COLO829 (cell line): ENCODE results near the gene PHGDH.
A peak's percentile ranks its signal among the peaks of the same experiment; 100 is the strongest.
"Not testable (repeated sequence)": the region's sequence is repeated elsewhere in the genome, so short reads cannot be mapped to it uniquely, and the experiment has no call there.

ENCODE experiments used
- DNase-seq: peaks from one replicate; pipeline ENCODE4 v3.0.0; 2012; ENCODE audit warnings: low spot score

The PHGDH gene

DNA sequence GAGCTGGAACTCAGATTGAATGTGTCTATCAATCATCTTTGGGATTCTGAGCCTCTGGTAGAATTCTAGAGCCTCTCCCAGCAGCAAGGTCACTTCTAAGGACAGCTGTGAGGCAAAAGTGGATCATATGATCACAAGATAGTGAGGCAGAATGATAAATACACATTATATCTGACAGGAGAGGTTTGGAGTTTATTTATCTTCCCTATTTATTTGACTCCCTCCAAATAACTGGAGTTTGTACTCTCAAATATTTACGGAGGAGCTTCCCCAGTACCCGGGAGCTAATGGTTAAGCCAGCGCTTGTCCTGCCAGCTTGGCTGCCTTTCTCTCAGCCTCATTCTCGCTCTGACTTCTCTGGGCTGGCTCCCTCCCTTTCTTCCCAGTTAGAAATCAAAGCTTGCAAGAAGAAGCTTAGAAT, 54.6 kb downstream of the PHGDH start:
- no peak for DNase-seq

DNA sequence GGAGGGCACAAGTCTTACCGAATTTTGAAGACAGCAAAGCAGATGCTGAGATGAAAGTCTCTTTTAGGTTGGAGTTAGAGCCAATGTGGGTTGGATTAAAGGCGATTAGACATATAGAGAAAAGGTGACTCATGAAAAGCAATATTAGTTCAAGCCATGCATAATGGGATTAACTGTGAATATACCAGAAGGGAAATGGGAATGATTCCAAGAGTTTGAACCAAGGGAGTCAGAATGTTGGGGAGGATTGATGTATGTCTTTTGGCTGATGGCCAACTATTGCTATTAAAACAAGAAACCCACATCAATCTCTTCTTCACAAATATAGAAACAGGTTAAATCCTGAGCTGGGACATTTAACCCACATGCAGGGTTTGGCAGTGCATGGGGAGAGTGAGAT, 55.8 kb downstream of the PHGDH start:
- peak; percentile 6 for DNase-seq

DNA sequence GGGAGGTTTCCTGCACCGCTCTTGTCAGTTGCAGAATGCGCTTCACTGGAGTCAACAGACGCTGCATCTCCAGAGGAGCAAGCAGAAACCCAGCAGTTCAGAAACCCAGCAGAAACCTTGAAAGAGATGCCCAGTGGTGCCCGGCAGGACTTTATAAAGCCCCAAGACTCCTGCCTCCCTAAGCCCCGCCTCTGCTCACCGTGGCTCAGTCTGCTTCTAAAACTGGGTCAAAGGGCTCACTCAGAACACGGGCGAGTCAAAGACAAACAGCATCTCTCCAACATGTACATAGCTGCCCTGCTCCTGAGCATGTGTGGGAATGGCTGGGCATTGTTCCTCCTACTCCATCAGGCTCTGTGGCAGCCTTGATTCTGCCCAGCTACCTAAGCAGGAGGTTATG, 57.0 kb downstream of the PHGDH start, which contains the start of gene HMGCS2:
Gene HMGCS2, minus strand, starts transcription at position 128 of the 400 bp plus-strand sequence. Its CDS starts 61 bp downstream, at position 67.
- no peak for DNase-seq

DNA sequence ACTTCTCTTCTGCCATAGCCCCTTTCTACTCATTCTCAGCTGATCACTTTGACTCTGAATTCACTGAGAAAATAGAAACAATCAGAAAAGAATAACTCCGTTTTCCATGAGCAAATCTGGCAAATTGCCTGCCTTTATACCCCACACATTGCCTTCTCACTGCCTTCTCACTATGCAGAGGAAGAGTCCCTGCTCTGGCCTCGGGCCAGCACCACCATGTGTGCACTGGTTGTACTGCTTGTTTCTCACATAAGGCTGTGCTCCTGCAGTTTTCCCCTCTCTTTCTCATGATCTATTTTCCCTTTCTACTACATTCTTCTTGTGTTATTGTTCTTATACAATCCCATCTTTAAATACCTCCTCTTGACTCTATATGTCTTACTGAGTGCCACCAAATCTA, 59.3 kb downstream of the PHGDH start:
- DNase-seq = no peak

DNA sequence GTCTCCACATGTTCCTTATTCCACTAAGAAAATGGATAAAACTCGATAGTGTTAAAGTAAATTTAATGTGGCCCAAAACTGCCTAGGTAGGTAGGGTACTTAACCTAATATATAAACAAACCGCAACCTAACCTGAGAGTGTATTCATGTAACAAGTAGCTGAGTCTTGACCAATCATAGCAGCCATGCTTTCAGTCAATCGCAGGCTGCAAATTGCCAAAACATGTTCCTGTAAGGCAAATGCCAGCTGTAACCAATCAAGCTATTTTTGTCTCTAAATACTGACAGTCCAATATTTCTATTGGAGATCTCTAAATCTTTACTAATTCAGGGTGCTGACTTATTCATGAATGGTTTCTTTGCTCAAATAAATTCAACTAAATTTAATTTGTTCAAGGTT, 60.0 kb downstream of the PHGDH start:
- DNase-seq = no peak

DNA sequence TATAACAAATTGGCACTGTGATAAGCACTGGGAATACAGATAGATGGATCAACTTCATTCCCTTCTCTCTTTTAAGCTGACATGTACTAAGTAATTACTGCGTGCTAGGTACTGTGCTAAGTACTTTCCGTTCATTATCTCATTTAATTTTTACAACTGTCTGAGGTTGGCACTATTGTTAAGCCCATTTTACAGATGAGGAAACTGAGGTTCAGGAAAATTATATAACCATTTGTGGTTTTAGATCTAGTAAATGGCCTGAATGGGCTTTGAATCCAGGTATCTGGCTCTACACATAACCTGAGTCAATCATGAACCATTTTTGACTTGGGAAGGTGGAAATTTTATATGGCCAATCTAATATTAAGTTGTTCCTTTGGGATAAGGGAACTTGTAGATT, 60.6 kb downstream of the PHGDH start:
- DNase-seq = no peak

DNA sequence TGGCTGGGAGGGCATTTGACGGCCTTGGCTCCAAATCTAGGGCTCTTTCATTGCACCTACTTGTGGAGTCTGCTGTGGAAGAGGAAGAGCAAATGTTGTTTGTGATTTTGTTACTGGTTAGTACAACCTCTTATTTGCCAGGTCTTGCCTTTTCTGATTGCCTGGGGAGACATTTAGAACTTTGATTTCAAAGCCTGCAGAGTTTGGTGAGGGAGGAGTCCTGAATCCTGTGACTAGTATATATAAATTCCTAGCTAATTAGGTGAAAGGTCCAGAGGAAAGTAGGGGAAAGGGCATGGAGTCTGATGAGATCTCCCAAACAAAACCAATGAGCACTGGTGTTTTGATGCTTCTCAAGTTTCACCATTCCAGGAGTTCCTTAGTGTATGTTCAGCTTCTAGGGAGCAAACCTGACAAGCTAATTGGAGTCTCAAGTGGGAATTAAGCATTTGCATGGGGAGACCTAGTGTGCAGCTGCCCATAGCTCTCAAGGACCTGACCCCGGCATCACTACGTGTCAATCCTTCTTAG, 62.0 kb downstream of the PHGDH start:
- no peak for DNase-seq

DNA sequence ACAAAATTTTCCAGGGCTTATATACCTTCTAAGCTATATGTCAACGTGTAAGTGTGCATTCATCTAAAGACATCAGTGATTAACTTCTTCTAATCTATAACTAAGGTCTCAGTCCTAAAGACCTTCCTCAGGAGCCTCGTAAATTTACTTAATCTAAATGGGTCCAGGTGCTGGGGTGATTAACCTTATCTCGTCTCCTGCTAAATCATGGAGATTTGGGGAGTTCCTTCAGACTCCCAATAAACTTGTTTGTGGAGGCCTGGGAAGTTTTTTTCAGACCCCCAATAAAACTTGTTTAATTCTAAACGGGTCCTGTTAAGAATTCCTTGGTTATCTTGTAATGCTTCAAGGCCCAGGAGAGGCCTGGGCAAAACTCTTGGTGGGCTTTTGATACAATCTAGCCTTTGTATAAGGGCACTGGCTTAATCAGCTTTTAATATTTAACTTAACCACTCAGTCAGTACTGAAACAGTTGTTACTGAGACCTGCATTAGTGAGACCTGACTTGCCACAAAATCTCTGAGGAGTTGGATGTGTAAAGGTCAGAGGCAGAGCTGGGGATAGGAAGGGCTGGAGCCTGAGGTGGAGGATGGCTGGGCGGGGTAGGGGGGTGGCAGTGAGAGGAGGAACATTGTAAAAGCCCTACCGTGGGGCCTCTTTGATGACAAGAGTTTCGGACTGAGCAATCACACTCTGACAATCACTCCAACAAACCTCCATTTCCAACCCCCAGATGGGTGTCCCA, 63.2 kb downstream of the PHGDH start:
- DNase-seq = no peak

DNA sequence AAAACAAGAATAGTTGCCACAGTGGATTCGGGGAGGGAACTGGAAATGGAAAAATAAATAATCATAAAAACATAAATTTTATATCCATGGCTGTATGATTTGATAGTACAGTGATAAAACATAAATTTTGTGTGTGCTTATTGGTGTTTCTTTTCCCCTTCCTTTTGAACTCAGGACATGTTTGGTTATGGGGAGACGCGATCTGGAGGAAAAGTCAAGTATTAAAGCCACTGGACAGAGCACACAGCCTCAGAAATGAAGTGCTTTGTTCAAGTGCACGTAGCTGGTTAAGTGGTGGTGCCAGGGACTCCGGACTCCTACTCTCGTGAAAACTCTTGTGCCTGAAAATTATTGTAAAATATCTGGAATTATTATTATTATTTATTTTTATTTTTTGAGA, 66.6 kb downstream of the PHGDH start:
- no peak for DNase-seq

DNA sequence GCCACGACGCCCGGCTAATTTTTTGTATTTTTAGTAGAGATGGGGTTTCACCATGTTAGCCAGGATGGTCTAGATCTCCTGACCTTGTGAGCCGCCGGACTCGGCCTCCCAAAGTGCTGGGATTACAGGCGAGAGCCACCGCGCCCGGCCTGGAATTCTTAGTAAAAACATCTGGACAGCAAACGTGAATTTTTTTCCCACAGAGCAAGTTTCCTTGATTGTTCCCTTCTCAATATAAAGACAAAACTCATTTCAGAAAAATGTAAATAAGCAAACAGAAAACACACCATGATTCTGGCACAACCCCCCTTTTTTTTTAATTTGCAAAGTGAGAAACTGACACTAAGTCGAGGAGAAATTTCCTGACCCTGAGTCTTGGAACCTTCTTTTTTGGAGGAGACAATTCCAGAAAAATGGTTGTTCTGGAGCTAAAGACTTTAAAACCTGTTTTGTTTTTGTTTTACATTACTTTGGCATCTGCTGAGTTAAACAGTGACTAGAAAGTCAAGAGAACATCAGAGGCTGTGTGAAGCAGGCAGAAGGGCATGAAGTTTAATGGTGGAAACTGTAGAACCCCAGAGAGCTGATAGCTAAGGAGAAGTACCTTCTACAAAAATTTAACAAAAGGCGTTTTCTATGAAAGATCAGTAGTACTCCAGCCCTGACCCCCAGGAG, 67.3 kb downstream of the PHGDH start:
- no peak for DNase-seq

DNA sequence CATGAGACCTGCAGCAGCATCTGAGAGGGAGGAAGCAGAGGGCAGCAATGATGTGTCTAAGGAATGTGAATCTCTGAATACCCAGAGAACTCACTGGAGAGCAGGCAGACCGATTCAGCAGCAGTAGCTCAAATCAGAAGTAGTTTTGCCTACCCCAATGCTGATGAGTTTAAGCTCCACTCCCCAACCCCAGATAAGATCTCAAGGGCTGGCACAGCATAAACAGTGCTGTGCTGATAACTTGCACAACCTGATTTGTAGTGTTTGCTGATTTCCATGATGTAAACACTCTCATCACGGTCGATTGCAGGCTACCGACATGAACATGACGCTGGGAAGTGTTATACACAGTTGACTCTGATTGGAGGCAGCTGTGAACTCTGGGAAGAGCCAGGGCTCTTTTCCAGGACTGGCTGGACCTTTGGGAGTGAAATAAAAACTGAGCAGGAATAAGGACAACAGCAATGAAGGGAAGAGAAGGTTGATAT, 68.2 kb downstream of the PHGDH start:
- DNase-seq = no peak

DNA sequence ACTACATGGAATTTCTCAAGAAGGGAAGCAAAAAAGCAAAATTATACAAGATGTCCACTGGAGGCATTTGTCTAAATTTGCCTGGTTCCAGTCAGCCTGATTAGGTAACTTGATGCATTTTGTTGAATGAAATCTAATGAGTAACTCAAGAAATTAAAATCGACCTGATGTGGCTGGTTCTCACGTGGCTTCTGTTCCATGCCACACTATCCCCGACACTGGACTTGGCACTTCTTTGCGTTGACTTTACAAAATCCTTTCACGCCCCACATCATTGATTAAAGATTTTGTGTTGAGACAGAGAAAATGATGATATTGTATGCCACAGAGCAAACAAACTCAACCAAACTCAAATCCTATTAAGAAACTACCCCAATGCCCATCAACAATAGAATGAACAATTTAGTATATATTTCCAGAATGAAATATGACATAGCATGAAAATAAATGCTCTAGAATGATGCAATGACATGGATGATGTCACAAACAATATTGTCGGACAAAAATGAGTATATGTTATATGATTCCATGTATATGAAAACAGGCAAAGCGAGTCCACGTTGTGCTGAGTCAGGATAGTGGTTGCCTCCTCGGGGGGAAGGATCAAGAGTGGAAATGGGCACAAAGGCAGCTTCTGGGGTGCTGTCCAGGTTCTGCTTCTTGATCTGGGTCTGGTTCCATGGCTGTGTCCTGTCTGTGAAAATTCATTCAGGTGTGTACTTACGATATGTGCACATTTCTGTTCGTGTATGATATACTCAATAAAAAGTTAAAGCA, 69.9 kb downstream of the PHGDH start:
- DNase-seq = no peak

DNA sequence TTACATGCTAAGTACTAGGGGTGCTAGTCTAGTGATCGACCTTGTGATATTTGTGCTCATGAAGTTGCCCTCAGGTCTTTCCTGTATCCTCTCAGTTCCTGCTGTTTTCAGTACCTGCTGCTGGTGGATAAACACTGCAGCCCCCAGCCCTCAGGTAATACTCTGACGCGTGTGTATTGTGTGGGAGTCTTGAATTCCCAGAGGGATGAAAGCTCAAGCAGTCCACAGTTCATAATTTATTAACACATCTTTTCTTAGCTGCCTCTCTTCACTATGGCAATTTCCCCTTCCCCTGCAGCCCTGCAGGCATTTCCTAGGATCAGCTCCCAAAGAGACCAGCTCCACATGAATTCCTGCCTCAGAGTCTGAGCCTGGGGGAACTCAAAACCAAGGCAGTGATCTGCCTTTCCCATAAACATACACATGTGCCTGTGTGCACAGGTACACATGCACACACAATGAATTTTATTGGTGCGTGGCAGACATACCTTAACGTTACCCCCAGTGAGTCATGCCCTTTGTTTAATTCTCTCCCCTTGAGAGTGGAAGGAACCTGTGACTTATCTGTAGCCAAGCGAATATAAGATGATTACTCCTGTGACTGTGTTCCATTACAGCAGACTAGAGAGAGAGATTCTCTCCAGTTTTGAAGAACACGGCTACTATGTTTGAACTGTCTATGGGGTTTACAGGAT, 71.0 kb downstream of the PHGDH start:
- DNase-seq = no peak

DNA sequence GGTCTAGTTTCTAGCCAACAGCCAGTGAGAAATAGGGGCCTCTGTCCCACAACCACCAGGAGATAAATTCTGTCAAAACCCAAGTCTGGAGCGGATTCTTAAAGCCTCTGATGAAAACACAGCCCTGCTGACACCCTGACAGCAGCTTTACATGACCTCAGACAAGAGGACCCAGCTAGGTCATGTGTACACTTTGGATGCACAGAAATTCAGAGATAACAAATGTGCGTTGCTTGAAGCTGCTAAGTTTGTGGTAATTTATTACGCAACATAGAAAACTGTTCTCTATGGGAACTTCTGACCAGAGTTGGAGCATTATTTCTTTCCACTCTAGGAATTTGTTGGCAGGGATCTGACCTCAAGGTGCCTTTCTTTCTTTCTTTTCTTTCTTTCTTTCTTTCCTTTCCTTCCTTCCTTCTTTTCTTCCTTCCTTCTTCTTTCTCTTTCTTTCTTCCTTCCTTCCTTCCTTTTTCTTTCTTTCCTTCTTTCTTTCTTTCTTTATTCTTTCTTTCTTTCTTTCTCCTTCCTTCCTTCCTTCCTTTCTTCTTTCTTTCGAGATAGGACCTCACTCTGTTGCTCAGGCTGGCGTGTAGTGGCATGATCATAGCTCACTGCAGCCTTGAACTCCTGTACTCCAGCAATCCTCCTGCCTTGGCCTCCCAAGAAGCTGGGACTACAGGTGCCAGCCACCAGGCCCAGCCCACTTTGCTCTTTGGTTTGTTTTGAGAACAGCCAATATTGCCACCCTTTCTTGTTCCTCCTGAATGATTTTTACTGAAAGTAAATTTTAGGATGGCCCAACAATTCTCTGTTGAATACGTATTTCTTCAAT, 71.8 kb downstream of the PHGDH start:
- no peak for DNase-seq

DNA sequence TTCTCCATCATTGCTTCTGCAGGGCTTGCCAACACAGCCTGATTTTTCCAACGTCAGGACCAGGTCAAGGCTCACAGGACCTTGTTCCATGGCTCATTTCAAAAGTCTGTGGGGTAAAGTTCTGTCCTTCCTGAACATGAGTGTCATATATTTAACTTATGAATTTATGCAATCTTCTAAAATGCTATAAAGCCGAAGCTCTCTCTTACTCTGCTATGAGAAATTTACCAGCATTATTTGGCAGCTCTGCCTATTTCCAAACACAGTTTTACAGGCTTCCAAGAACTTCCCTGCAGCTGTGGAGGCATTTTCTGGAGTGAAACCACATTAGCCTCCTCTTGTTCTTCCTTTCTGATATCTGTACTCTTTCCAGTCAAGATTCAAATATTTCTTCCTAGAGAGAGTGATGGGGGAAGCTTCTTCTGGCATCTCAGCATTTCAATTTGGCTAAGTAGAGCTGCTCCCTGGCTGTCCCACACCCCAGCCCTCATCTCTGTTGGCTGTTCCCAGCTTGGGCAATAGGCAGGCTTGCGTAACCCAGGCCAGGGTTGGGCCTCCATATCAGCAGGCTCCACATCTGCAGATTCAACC, 72.6 kb downstream of the PHGDH start:
- no peak for DNase-seq

DNA sequence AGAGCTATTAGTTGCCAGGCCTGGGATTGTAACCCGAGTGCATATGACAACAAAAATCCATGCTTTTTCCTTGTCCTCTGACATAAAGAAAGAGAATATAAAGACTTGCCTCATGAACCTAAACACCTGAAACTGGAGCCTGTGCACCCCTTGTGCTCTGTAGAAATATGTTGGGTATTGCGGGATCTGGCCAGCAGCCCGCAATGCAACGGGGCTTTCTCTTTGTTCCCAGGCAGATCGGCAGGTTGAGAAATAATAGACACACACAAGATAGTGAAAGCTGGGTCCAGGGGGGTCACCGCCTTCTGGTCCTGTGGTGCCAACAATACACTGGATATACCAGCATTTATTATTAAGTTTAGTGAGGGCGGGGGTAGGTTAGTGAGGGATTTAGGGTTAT, 74.3 kb downstream of the PHGDH start:
- not testable (repeated sequence) for DNase-seq

DNA sequence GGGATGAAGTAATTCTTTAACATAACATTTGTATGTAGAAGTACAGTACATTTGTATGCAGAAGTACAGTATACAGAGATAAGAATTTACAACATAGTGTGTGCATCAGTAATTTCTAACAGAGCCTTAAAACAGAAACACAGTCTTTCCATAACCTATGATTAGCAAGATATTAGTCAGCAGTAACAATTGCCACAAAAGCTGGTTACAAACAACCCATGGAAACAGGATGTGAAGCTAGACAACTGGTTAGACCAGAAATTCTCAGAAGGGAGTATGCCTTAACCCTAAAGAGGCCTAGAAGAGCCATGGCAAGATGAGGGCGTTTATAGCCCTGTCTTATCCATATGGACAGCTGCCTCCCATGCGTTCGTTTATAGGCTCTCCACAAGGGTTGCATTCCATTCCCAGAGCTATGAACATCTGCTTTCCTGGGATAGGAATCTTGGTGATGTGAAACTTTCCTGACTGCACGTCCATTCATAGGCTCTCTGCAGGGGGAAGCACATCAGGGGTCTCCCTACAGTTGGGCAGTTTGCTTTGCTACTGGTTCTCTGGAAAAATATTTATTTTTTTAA, 74.8 kb downstream of the PHGDH start:
- not testable (repeated sequence) for DNase-seq

DNA sequence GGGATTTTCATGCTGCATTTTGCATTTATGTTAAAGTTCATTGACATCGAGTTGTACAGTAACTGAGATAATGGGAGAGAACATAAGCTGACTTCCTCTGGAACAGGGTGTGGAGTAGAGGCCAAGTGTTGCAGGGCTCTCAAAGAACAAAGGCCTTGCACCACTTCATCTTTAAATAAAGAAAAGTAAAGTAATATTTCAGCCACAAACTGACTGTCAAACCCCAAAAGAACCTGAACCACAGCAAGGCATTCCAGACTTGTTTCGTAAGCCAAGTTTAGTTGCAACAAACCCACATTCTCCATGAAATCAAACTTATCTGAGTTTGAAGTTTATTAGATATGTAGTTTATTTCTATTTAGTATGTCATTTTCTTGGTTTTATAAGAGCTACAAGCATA, 76.0 kb downstream of the PHGDH start:
- no peak for DNase-seq

DNA sequence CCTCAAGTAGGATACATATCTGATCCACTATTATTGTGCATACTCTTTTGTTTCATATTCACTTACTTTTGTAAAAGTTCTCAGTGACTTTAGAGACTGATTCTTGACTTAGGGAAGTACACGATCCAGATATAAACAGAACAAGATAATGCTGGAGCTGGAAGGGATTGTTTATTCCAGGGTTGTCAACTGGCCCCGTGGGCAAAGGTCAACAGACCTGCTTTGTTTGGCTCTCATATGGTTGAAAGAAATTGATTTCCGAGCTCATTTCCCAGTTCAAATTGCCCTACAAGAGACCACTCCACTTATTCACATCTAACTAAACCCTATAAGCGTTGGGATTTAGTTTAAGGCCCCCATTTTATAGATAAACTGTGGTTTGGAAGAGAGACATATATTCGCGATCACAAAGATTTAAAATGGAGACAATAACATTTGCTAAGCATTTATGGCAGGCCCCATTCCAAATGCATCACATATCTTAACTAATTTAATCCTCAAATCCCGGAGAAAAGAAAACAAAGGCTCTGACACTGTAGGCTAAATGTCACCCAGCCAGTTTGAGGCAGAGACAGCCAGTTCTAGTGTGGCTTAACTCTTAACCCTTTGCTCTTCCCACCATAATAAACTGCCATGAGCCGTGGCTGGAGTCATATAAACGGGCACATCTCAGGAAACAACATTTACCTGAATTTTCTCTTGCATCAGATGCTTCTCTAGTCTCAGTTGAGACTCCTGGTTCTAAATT, 78.9 kb downstream of the PHGDH start:
- no peak for DNase-seq
